Ovary (tissue), 3 donors: Measurements from ENCODE around the gene SETBP1.

Experiments
- CTCF ChIP-seq, 3 donors: fragments of 450-650 bp in 2 of 3; fragments of 200-600 bp in 1 of 3; IDR thresholded peaks; one replicate each; pipeline versions ENCODE4 v1.5.1 to v1.8.0; 2016 to 2022; ENCODE audit warnings: antibody characterized with exemption in 3 of 3, mild to moderate bottlenecking in 1 of 3
- POLR2A ChIP-seq: fragments of 450-650 bp; IDR thresholded peaks from one replicate; pipeline ENCODE4 v1.6.1; 2017; ENCODE audit warnings: antibody characterized with exemption, mild to moderate bottlenecking, moderate library complexity
- donor health status: DM: no; HTN: no; CAD: no.

GRCh38 chr18:44816050-44816449 is 135.4 kb downstream of the SETBP1 start:
- no peak for TF ChIP-seq CTCF (IDR thresholded peaks at IDR 0.05)
- TF ChIP-seq POLR2A: no peak
